Activated CD4-positive, alpha-beta T cell treated with anti-CD3 and anti-CD28 coated beads for 48 hours (primary cell): Measurements from ENCODE around the gene SYT12.
A peak's percentile ranks its signal among the peaks of the same experiment; 100 is the strongest.
"Not testable (repeated sequence)": the region's sequence is repeated elsewhere in the genome, so short reads cannot be mapped to it uniquely, and the experiment has no call there.

Experiments used
- DNase-seq: peaks from one replicate; pipeline ENCODE4 v3.0.0-alpha.2; 2020

Gene SYT12

GRCh38 chr11:66999555-66999954, 23.4 kb upstream of the SYT12 start:
- DNase-seq, result no peak

GRCh38 chr11:67001332-67001731, 21.6 kb upstream of the SYT12 start:
- no peak for DNase-seq

DNA sequence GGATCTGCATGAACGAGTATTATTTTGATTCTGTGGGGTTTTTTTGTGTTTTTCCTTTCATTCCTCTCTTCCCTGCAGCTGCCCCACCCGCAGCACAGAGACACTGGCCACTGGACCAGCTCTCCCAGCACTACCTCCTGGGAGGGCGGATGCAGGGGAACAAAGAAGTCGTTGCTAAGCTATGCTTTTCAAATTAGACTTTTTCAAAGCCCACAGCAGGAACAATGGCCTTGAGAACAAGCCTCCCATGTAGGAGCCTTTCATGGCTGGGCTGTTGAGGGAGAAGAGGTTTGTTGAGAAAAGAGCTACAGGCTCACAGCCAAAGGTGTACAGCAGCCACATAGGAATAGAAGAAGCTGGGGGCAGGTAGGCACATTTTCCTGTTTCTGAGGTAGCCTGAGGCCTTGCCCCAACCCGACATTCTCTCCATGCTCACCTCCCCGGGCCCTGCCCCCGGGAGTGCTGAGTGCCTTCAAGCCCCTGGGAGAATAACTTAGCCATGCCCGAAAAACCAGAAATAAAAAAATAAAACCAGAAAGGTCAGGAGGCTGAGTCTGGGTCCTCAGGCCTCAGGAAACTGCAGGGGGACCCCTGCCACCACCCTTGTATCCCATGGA, 20.5 kb upstream of the SYT12 start:
- no peak for DNase-seq

DNA sequence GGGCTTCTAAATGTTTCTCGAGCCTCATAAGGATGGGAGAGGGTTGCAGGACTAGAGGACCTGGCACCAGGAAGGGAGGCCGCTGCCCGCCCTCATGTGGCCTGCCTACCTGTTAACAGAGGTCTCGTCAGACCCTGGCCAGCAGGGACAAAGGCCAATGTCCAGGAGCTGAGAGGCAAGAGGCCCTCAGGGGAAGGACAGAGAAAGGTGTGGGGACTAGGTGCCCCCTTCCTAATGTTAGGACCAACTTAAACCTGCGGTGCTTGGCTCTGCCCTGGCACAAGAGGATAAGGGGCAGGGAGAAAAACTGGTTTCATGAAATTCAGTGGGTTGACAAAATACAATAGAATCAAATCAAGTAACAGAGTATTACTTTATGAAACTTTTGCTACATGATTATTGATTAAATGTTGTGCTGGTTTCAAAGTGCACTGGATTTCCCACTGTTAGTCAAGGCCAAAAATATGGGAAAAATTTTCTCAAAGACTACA, 20.0 kb upstream of the SYT12 start:
- no peak for DNase-seq

DNA sequence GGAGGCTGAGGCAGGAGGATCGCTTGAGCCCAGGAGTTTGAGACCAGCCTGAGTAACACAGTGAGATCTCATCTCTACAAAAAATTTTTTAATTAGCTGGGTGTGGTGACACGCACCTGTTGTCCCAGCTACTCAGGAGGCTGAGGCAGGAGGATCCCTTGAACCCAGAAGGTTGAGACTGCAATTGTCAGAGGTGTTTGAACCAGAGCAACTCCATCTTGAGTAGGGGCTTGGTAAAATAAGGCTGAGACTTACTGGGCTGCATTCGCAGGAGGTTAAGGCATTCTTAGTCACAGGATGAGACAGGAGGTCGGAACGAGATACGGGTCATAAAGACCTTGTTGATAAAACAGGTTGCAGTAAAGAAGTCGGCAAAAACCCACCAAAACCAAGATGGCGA, 17.7 kb upstream of the SYT12 start:
- DNase-seq, result not testable (repeated sequence)

DNA sequence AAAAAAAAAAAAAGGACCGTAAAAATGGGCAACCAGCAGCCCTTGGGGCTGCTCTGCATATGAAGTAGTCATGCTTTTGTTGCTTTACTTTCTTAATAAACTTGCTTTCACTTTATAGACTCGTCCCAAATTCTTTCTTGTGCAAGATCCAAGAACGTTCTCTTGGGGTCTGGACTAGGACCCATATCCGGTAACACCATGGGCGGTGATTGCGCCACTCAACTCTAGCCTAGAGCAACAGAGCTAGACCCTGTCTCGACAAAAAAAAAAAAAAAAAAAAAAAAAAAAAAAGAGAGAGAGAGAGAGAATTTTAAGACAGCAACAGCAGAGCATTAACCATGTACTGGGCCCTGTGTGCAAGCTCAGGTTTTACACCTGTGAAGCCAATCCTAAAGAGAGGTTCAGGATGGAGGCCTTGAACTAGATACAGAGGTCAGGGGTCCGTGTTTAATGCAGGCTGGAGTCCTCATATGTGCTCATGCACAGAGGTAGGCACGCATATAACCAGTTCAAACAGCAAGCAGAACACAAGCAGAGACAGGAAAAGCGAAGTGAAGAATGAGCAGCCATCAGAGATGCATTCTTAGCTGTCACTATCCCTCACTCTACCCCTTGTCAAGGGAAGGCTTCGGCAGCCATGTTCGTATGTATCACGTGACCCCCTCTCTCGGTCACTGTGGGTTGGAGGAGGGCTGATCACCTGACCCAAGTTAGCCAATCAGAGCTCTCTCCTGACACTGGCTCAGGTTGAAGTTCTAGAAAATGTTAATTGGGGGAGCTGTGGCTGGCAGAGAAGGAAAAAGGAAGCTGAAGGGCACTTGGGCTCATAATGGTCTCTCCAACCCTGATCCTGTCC, 16.7 kb upstream of the SYT12 start:
- DNase-seq, result peak; percentile 59

GRCh38 chr11:67007126-67007525, 15.8 kb upstream of the SYT12 start:
- no peak for DNase-seq

GRCh38 chr11:67010296-67010905, 12.5 kb upstream of the SYT12 start:
- DNase-seq, result no peak

GRCh38 chr11:67013511-67014045, 9.4 kb upstream of the SYT12 start:
- no peak for DNase-seq

DNA sequence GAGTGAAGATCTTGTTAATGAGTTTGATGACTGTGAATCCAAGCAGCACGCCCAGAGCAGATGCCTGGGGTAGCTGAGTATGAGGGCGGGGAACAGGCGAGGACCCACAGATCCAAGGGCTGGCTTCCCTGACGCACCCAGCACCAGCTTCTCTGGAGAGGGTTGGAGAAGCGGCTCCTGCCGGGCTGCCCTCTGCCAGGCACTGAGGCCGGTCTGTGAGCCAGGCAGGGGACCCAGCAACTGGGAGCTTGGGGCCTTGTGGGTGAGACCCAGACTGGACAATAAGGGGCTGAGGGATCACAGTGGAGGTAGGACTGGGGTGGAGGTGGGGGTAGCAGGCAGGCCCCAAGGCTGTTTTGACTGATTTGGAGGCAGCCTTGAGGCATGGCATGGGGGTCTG, 8.6 kb upstream of the SYT12 start:
- no peak for DNase-seq

DNA sequence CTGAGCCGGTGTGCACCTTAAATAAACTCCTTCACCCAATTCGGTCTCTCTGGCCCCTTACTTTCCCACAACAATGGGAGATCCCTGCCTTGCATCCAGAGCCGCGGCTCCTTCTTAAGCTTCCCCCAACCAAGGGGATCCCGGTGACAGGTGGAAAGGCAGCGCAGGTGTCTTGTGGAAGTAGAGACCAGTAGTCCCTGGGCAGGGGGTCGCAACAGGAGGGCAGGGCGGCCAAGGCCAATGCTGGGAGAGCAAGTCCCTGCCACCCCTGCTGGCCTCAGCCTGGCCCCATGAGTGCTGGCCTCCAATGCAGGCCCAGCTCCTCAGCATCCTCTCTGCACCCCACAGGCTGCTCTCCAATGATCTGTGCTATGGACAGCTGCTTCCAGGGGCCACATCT, 7.9 kb upstream of the SYT12 start:
- no peak for DNase-seq

DNA sequence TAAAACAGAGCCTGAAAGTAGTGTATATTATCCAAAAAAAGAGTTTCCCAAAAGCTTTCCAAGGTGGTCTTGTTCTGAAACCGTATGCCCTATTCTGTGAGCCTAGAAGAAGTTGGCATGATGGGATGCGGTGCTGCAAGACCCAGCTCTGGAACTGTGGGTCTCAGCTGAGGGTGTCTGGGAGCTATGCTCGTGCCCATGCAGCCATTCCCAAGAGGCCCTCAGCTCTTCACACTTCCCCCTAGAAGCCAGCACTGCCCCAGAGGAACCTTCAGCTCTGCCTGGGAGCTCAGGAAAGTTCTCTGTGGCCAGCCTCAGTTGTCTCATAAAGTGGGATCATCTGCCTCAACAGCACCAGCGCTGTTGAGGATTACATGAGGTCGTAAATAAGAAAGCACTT, 6.4 kb upstream of the SYT12 start:
- no peak for DNase-seq

- DNase-seq, result no peak
These were observed 2.0 kb upstream of the SYT12 start for GRCh38 chr11:67020949-67021348.

- DNase-seq, result no peak
These were observed 497 bp upstream of the SYT12 start for GRCh38 chr11:67022341-67022933.

DNA sequence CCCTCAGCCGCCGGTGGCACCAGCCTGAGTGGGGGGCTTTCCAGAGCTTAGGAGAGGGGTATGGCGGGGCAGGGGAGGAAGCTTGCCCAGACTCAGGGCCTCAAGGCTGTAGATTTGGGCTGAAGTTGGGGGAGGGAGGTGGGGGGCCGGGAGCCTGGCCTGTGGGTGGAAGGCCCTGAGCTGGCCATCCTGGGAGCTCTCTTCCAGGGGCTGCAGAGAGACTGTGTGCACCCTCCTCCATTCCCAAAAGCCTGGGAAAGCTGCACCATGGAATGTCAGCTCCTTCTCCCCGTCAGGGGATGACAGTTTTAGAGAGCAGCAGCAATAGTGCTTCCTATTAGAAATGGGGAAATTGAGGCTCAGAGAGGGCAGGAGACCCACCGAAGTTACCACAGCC, 1.0 kb downstream of the SYT12 start:
- DNase-seq, result no peak

DNA sequence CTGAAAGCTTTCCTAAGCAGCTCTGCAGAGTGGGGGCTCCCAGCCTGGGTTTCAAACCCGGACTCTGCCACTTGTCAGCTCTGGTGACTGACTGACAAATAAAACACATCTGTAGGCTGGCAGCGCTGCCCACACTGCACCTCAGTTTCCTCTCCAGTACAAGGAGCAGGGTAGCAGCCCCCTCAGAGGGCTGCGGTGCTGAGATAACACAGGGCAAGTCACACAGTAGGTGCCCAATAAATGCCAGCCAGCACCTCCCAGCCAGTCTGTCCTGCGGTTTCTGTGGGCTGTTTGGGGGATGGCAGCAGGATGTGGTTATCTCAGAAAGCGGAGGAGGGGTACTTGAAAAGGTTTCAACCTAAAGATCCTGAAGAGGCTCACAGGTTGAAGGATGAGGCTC, 1.5 kb downstream of the SYT12 start:
- DNase-seq, result peak; percentile 58

GRCh38 chr11:67024966-67025365, 2.0 kb downstream of the SYT12 start:
- no peak for DNase-seq

DNA sequence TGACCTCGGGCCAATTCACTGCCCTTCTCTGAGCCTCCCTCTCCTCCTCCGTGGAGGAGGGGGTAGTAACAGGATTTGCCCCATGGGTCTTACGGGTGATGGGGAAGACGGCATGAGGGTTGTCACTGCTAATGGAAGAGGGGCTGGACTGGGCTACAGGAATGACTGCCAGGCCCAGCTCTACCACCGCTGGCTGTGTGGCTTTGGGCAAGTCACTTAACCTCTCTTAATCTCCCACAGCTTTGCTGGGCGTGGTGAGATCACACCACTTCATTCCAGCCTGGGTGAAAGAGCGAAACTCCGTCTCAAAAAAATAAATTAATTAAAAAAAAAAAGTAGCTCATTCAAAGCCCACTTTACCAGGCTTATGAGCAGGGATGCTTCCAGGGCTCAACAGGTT, 2.8 kb downstream of the SYT12 start:
- DNase-seq, result no peak

- DNase-seq, result no peak
These were observed 4.0 kb downstream of the SYT12 start for GRCh38 chr11:67026941-67027340.

GRCh38 chr11:67027483-67027930, 4.6 kb downstream of the SYT12 start:
- DNase-seq, result no peak

DNA sequence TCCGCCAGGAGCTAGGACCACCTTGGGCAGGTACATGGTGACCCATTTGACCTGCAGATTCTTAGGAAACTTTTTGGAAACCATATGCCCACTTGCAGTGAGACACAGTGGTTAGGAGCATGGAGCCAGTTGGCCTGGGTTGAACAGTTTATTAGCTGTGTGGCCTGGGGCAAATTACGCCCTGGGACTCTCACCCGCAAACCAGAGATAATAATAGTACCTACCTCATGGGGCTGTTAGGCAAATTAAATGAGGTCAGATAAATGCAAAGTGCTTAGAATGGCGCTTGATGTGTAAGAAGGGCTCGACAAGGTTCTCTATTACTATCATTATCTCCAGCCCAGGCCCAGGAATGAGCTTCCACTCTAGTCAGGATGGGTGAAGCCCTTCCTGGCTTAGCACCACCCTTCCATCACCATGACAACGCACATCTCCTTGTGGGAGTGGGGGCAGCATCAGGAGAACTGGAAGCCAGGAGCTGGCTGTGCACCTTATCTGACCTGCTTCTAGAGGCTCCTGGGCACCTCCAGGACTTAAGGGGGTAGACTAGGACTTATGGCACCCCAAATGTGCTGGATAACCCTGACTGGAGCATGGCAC, 5.1 kb downstream of the SYT12 start:
- DNase-seq, result no peak

- no peak for DNase-seq
These were observed 6.2 kb downstream of the SYT12 start for GRCh38 chr11:67029146-67029545.

DNA sequence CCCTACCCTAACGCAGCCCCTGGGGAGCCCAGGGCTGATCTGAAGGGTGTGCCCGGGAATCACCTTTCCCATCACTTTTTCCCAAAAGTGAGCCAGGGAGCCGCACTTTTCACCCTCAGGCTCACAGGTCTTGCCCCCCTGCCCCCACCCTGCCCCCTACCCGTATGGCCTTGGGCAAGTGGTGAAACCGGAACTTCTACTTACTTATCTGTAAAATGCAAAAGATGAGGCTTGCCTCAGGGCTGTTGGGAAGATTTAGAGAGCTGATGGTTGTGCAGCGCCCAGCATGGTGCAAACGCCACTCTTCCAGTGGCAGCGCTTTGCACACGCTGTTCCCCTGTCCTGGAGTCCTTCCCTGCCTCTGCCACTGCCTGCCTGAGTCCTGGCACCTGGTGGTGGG, 8.0 kb downstream of the SYT12 start:
- no peak for DNase-seq
